ENCODE results near the gene GRK1.

GRK1 gene

GRCh38 chr13:113783966-113784644, 117.1 kb downstream of the GRK1 start:
- no peak overlapping the region for H3K4me2 ChIP-seq (ENCODE audit: low read depth, low read length, poor library complexity, severe bottlenecking)
- H3K27me3 ChIP-seq (ENCODE audit: low read length): no peaks in the 10 kb centered on the region
- no peak overlapping the region for H3K4me3 ChIP-seq (ENCODE audit: insufficient read depth, low read length, poor library complexity, severe bottlenecking)
- H3K9me2 ChIP-seq (replicated peaks; ENCODE audit: insufficient read depth, low read length): no peaks in the 10 kb centered on the region
- no peak overlapping the region for H3K27ac ChIP-seq (ENCODE audit: low read depth, low read length)
- no peak overlapping the region for H3K9ac ChIP-seq (ENCODE audit: low read length)
- no peaks in the 10 kb centered on the region for H4K20me1 ChIP-seq (ENCODE audit: low read depth, low read length)
- H3K36me3 ChIP-seq (ENCODE audit: low read length): no peaks in the 10 kb centered on the region
- no peaks in the 10 kb centered on the region for H3K79me2 ChIP-seq (ENCODE audit: insufficient read depth, low read length)
- TF ChIP-seq, protein P1, sequence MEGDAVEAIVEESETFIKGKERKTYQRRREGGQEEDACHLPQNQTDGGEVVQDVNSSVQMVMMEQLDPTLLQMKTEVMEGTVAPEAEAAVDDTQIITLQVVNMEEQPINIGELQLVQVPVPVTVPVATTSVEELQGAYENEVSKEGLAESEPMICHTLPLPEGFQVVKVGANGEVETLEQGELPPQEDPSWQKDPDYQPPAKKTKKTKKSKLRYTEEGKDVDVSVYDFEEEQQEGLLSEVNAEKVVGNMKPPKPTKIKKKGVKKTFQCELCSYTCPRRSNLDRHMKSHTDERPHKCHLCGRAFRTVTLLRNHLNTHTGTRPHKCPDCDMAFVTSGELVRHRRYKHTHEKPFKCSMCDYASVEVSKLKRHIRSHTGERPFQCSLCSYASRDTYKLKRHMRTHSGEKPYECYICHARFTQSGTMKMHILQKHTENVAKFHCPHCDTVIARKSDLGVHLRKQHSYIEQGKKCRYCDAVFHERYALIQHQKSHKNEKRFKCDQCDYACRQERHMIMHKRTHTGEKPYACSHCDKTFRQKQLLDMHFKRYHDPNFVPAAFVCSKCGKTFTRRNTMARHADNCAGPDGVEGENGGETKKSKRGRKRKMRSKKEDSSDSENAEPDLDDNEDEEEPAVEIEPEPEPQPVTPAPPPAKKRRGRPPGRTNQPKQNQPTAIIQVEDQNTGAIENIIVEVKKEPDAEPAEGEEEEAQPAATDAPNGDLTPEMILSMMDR (IDR thresholded peaks at IDR 0.05; ENCODE audit: insufficient read depth, low read length, poor library complexity, severe bottlenecking): no peak
- no peak for TF ChIP-seq EZH2phosphoT487 (conservative IDR thresholded peaks at IDR 0.05; ENCODE audit: low read length)
- H3K9me3 ChIP-seq (ENCODE audit: insufficient read depth, low read length): no peaks in the 10 kb centered on the region
- no peaks in the 10 kb centered on the region for H3F3A ChIP-seq (ENCODE audit: insufficient read depth)
- no peak overlapping the region for H2AFZ ChIP-seq (ENCODE audit: low read depth, low read length, severe bottlenecking)

DNA sequence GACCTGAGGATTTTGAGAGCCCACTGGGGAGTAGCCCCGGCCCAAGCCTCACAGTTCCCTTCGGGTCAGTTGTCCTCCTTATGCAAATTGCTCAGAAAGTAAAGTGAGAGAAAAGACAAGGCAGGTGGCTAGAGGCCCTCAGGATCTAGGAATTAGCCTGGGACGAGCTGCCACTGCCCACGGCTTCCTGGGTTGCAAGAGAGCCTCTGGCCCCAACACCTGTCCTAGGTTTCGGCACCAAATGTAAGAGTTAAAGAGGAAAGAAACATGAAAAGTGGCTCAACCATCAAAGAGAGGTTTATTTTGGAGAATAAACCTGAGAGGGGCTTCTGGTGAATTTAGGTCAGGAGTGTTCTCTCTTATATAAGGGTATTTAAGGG, 117.6 kb downstream of the GRK1 start:
- H3K9me2 ChIP-seq (replicated peaks; ENCODE audit: insufficient read depth, low read length): no peaks in the 10 kb centered on the region
- TF ChIP-seq EZH2phosphoT487 (conservative IDR thresholded peaks at IDR 0.05; ENCODE audit: low read length): no peak
- TF ChIP-seq, protein P1 (IDR thresholded peaks at IDR 0.05; ENCODE audit: insufficient read depth, low read length, poor library complexity, severe bottlenecking): no peak
- no peaks in the 10 kb centered on the region for H3K27me3 ChIP-seq (ENCODE audit: low read length)
- H4K20me1 ChIP-seq (ENCODE audit: low read depth, low read length): no peaks in the 10 kb centered on the region
- no peak overlapping the region for H3K4me3 ChIP-seq (ENCODE audit: insufficient read depth, low read length, poor library complexity, severe bottlenecking)
- no peak overlapping the region for H2AFZ ChIP-seq (ENCODE audit: low read depth, low read length, severe bottlenecking)
- H3K79me2 ChIP-seq (ENCODE audit: insufficient read depth, low read length): no peaks in the 10 kb centered on the region
- H3K27ac ChIP-seq (ENCODE audit: low read depth, low read length): no peak overlapping the region
- H3F3A ChIP-seq (ENCODE audit: insufficient read depth): no peaks in the 10 kb centered on the region
- no peaks in the 10 kb centered on the region for H3K36me3 ChIP-seq (ENCODE audit: low read length)
- H3K9me3 ChIP-seq (ENCODE audit: insufficient read depth, low read length): no peaks in the 10 kb centered on the region
- no peak overlapping the region for H3K9ac ChIP-seq (ENCODE audit: low read length)
- no peak overlapping the region for H3K4me2 ChIP-seq (ENCODE audit: low read depth, low read length, poor library complexity, severe bottlenecking)

- no peaks in the 10 kb centered on the region for H3K9me3 ChIP-seq (ENCODE audit: insufficient read depth, low read length)
- H4K20me1 ChIP-seq (ENCODE audit: low read depth, low read length): no peaks in the 10 kb centered on the region
- H3K9me2 ChIP-seq (replicated peaks; ENCODE audit: insufficient read depth, low read length): no peaks in the 10 kb centered on the region
- H2AFZ ChIP-seq (ENCODE audit: low read depth, low read length, severe bottlenecking): no peak overlapping the region
- no peaks in the 10 kb centered on the region for H3K27me3 ChIP-seq (ENCODE audit: low read length)
- H3K4me2 ChIP-seq (ENCODE audit: low read depth, low read length, poor library complexity, severe bottlenecking): no peak overlapping the region
- H3K79me2 ChIP-seq (ENCODE audit: insufficient read depth, low read length): no peaks in the 10 kb centered on the region
- no peak overlapping the region for H3K9ac ChIP-seq (ENCODE audit: low read length)
- H3F3A ChIP-seq (ENCODE audit: insufficient read depth): no peaks in the 10 kb centered on the region
- no peak overlapping the region for H3K27ac ChIP-seq (ENCODE audit: low read depth, low read length)
- no peaks in the 10 kb centered on the region for H3K36me3 ChIP-seq (ENCODE audit: low read length)
- TF ChIP-seq EZH2phosphoT487 (conservative IDR thresholded peaks at IDR 0.05; ENCODE audit: low read length): no peak
- TF ChIP-seq, protein P1 (IDR thresholded peaks at IDR 0.05; ENCODE audit: insufficient read depth, low read length, poor library complexity, severe bottlenecking): no peak
- H3K4me3 ChIP-seq (ENCODE audit: insufficient read depth, low read length, poor library complexity, severe bottlenecking): no peak overlapping the region
These were observed 118.3 kb downstream of the GRK1 start for GRCh38 chr13:113785051-113786010.

Data from SU-DHL-6 (cell line).